ENCODE data around the gene SLC9A9.

SLC9A9 gene

DNA sequence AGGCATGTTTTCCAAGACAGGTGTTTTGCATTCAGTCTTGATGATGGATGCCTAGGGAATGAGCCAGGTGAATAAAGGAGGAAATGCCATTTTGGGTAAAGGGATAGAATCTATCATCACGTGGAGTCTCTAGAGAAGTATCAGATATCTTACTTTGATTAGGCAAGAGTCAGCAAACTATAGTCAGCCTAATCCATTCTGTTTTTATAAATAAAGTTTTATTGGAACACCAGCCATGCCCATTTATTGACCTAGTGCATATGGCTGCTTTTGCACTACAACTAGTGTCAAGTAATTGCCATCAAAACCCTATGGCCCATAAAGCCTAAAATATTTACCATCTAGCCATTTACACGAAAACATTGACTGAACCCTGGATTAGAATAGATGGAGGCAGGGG lies 231.2 kb downstream of the SLC9A9 start:
- ATAC-seq: no peak
- no peak for TF ChIP-seq ISL1 (CRISPR knock-in tag; IDR thresholded peaks at IDR 0.05)
- no peak for TF ChIP-seq SNAI2 (CRISPR knock-in tag; IDR thresholded peaks at IDR 0.05)
- TF ChIP-seq ZNF8 (CRISPR knock-in tag; IDR thresholded peaks at IDR 0.05): no peak
- TF ChIP-seq GLIS3 (CRISPR knock-in tag; IDR thresholded peaks at IDR 0.05): no peak
- TF ChIP-seq, protein P1, sequence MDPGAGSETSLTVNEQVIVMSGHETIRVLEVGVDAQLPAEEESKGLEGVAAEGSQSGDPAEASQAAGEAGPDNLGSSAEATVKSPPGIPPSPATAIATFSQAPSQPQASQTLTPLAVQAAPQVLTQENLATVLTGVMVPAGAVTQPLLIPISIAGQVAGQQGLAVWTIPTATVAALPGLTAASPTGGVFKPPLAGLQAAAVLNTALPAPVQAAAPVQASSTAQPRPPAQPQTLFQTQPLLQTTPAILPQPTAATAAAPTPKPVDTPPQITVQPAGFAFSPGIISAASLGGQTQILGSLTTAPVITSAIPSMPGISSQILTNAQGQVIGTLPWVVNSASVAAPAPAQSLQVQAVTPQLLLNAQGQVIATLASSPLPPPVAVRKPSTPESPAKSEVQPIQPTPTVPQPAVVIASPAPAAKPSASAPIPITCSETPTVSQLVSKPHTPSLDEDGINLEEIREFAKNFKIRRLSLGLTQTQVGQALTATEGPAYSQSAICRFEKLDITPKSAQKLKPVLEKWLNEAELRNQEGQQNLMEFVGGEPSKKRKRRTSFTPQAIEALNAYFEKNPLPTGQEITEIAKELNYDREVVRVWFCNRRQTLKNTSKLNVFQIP (CRISPR knock-in tag; IDR thresholded peaks at IDR 0.05; ENCODE audit: borderline replicate concordance, low read depth): no peak
- TF ChIP-seq, protein P2, sequence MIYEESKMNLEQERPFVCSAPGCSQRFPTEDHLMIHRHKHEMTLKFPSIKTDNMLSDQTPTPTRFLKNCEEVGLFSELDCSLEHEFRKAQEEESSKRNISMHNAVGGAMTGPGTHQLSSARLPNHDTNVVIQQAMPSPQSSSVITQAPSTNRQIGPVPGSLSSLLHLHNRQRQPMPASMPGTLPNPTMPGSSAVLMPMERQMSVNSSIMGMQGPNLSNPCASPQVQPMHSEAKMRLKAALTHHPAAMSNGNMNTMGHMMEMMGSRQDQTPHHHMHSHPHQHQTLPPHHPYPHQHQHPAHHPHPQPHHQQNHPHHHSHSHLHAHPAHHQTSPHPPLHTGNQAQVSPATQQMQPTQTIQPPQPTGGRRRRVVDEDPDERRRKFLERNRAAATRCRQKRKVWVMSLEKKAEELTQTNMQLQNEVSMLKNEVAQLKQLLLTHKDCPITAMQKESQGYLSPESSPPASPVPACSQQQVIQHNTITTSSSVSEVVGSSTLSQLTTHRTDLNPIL (CRISPR knock-in tag; IDR thresholded peaks at IDR 0.05; ENCODE audit: low read depth): no peak
- TF ChIP-seq ESRRG (CRISPR knock-in tag; IDR thresholded peaks at IDR 0.05): no peak
- no peak for TF ChIP-seq TCF4 (CRISPR knock-in tag; IDR thresholded peaks at IDR 0.05; ENCODE audit: borderline replicate concordance)
- no peak for TF ChIP-seq TOX (CRISPR knock-in tag; IDR thresholded peaks at IDR 0.05; ENCODE audit: borderline replicate concordance)
- TF ChIP-seq, protein P3, sequence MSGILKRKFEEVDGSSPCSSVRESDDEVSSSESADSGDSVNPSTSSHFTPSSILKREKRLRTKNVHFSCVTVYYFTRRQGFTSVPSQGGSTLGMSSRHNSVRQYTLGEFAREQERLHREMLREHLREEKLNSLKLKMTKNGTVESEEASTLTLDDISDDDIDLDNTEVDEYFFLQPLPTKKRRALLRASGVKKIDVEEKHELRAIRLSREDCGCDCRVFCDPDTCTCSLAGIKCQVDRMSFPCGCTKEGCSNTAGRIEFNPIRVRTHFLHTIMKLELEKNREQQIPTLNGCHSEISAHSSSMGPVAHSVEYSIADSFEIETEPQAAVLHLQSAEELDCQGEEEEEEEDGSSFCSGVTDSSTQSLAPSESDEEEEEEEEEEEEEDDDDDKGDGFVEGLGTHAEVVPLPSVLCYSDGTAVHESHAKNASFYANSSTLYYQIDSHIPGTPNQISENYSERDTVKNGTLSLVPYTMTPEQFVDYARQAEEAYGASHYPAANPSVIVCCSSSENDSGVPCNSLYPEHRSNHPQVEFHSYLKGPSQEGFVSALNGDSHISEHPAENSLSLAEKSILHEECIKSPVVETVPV (CRISPR knock-in tag; IDR thresholded peaks at IDR 0.05): no peak
- no peak for TF ChIP-seq ZFP3 (CRISPR knock-in tag; IDR thresholded peaks at IDR 0.05)
- TF ChIP-seq, protein P4, sequence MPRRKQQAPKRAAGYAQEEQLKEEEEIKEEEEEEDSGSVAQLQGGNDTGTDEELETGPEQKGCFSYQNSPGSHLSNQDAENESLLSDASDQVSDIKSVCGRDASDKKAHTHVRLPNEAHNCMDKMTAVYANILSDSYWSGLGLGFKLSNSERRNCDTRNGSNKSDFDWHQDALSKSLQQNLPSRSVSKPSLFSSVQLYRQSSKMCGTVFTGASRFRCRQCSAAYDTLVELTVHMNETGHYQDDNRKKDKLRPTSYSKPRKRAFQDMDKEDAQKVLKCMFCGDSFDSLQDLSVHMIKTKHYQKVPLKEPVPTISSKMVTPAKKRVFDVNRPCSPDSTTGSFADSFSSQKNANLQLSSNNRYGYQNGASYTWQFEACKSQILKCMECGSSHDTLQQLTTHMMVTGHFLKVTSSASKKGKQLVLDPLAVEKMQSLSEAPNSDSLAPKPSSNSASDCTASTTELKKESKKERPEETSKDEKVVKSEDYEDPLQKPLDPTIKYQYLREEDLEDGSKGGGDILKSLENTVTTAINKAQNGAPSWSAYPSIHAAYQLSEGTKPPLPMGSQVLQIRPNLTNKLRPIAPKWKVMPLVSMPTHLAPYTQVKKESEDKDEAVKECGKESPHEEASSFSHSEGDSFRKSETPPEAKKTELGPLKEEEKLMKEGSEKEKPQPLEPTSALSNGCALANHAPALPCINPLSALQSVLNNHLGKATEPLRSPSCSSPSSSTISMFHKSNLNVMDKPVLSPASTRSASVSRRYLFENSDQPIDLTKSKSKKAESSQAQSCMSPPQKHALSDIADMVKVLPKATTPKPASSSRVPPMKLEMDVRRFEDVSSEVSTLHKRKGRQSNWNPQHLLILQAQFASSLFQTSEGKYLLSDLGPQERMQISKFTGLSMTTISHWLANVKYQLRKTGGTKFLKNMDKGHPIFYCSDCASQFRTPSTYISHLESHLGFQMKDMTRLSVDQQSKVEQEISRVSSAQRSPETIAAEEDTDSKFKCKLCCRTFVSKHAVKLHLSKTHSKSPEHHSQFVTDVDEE (CRISPR knock-in tag; IDR thresholded peaks at IDR 0.05): no peak
- TF ChIP-seq PPARA (CRISPR knock-in tag; IDR thresholded peaks at IDR 0.05; ENCODE audit: borderline replicate concordance): no peak
- TF ChIP-seq, protein P5, sequence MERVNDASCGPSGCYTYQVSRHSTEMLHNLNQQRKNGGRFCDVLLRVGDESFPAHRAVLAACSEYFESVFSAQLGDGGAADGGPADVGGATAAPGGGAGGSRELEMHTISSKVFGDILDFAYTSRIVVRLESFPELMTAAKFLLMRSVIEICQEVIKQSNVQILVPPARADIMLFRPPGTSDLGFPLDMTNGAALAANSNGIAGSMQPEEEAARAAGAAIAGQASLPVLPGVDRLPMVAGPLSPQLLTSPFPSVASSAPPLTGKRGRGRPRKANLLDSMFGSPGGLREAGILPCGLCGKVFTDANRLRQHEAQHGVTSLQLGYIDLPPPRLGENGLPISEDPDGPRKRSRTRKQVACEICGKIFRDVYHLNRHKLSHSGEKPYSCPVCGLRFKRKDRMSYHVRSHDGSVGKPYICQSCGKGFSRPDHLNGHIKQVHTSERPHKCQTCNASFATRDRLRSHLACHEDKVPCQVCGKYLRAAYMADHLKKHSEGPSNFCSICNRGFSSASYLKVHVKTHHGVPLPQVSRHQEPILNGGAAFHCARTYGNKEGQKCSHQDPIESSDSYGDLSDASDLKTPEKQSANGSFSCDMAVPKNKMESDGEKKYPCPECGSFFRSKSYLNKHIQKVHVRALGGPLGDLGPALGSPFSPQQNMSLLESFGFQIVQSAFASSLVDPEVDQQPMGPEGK (CRISPR knock-in tag; IDR thresholded peaks at IDR 0.05; ENCODE audit: borderline replicate concordance): no peak
- TF ChIP-seq ZNF70 (CRISPR knock-in tag; IDR thresholded peaks at IDR 0.05): no peak
- no peak for TF ChIP-seq BACH2 (CRISPR knock-in tag; IDR thresholded peaks at IDR 0.05; ENCODE audit: borderline replicate concordance)
- no peak for TF ChIP-seq CSDC2 (CRISPR knock-in tag; IDR thresholded peaks at IDR 0.05)
- no peak for TF ChIP-seq ZFP30 (CRISPR knock-in tag; IDR thresholded peaks at IDR 0.05)

DNA sequence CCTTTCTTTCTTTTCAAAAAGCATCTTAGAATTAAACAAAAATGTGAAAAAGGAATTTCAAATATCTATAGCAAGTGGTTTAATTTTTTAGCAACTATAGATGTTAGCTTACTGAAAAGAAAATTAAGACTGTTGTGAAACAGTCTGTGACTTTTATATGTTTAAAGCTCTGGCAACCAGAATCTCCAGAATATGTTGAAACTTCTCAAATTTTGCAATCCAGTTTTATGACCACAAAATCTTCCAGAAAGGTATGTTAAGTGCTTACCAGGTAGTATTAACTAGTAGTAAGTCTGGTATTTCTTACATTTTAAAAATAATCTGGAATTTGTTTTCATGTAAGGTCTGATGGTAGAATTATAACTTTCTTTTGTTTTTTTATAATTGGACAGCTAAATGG lies 235.0 kb downstream of the SLC9A9 start:
- no peak for TF ChIP-seq ZFP30 (CRISPR knock-in tag; IDR thresholded peaks at IDR 0.05)
- no peak for TF ChIP-seq CSDC2 (CRISPR knock-in tag; IDR thresholded peaks at IDR 0.05)
- TF ChIP-seq RARB (CRISPR knock-in tag; IDR thresholded peaks at IDR 0.05): no peak
- TF ChIP-seq, protein P1 (CRISPR knock-in tag; IDR thresholded peaks at IDR 0.05; ENCODE audit: borderline replicate concordance, low read depth): no peak
- TF ChIP-seq OSR1 (CRISPR knock-in tag; IDR thresholded peaks at IDR 0.05): no peak
- no peak for TF ChIP-seq BACH2 (CRISPR knock-in tag; IDR thresholded peaks at IDR 0.05; ENCODE audit: borderline replicate concordance)
- TF ChIP-seq ESRRG (CRISPR knock-in tag; IDR thresholded peaks at IDR 0.05): no peak
- TF ChIP-seq, protein P4 (CRISPR knock-in tag; IDR thresholded peaks at IDR 0.05): no peak
- no peak for TF ChIP-seq PPARA (CRISPR knock-in tag; IDR thresholded peaks at IDR 0.05; ENCODE audit: borderline replicate concordance)
- ATAC-seq: no peak
